ENCODE measurements around the gene NAV1.
"Not testable (repeated sequence)": the region's sequence is repeated elsewhere in the genome, so short reads cannot be mapped to it uniquely, and the experiment has no call there.

Gene NAV1

DNA sequence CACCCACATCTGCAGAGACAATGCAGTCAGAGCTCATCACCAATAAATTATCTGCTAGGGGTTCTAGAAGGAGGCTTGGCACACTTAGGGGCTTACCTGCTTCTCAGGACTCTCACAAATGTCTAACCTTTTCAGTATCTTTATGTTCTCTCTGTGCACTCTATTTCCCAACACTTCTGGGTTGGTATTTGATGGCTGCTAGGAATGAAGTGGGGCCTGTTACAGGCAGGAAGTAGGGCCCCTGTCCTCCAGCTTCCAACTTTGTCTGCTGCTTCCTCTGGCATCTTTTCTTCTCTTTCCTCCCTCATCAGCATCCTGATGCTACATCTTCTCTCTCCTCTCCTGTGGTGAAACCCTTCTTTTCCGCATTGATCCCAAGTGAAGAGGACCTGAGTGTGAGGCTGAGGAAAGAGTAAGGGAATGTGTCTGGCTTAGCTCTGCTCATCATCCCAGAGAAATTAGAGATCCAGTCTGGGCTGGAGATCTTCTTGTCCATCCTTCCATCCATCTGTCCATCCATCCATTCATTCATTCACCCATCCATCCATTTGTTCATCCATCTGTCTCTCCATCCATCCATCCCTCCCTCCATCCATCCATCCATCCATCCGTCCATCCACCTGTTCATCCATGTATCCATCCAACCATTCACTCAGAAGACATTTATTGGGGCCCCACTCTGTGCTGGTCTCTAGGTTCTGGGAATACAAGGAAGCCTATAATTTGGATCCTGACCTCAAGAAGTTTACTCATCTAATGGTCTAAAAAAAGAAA is 29.1 kb upstream of the NAV1 start:
- H3K36me3 Mint-ChIP-seq = no peaks in the 10 kb centered on the region
- H3K4me3 Mint-ChIP-seq = no peak overlapping the region
- no peaks in the 10 kb centered on the region for H3K9me3 Mint-ChIP-seq (ENCODE audit: low read depth)
- H3K27ac Mint-ChIP-seq = peak overlapping the region; percentile 16
- H3K27me3 Mint-ChIP-seq = no peaks in the 10 kb centered on the region
- H3K4me1 Mint-ChIP-seq (ENCODE audit: low read depth) = peaks cover 32% of the 10 kb centered on the region

DNA sequence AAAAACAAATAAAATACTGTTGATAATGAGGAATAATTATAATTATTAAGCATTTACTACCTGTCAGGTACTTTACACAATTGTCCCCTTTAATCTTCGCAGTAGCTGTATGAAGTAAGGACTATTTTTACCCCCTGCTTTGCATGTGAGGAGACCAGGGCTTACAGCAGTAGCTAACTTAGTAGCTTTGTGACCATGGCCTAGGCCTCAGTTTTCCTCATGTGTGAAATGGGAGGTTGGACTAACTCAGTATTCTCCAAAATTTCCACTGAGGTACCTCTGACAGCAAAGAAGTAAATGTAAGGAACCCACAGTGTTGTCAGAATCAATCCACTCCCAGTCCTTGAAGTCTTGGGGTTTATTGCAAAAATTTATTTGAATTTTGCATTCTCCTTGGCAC is 28.2 kb upstream of the NAV1 start:
- H3K4me1 Mint-ChIP-seq (ENCODE audit: low read depth) = peaks cover 26% of the 10 kb centered on the region
- no peak overlapping the region for H3K4me3 Mint-ChIP-seq
- H3K27me3 Mint-ChIP-seq = no peaks in the 10 kb centered on the region
- no peaks in the 10 kb centered on the region for H3K9me3 Mint-ChIP-seq (ENCODE audit: low read depth)
- no peak overlapping the region for H3K27ac Mint-ChIP-seq
- no peaks in the 10 kb centered on the region for H3K36me3 Mint-ChIP-seq

DNA sequence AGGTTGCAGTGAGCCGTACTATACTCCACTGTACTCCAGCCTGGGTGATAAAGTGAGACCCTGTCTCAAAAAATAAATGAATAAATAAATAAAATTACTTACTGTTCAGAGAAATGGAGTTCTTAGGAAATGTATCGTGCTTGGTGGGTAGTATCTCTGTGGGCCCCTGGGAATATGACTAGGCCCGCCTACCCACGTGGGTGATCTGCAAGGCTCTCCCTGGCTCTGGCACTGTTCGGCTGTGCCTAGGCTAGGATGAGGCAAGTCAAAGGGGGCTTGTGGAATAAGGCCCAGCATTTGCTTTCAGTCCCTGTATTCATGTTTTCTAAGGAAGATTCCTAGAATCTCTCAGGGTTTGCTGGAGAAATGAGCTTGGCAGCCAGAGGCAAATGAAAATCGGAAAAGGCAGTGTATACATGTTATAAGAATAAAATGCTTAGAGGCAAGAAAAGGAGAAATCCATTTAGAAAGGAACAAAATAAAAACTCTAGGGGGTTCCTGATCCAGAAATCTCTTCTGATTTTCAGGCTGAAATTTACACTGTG is 27.5 kb upstream of the NAV1 start:
- H3K27me3 Mint-ChIP-seq = no peaks in the 10 kb centered on the region
- no peaks in the 10 kb centered on the region for H3K36me3 Mint-ChIP-seq
- H3K9me3 Mint-ChIP-seq (ENCODE audit: low read depth) = no peaks in the 10 kb centered on the region
- peaks cover 20% of the 10 kb centered on the region for H3K4me1 Mint-ChIP-seq (ENCODE audit: low read depth)
- no peak overlapping the region for H3K27ac Mint-ChIP-seq
- H3K4me3 Mint-ChIP-seq = no peak overlapping the region

- Mint-ChIP-seq H3K27ac (no peak overlapping the region), H3K36me3 (no peaks in the 10 kb centered on the region), H3K4me3 (no peak overlapping the region), H3K4me1 (ENCODE audit: low read depth) (peaks cover 19% of the 10 kb centered on the region), H3K27me3 (no peaks in the 10 kb centered on the region), H3K9me3 (ENCODE audit: low read depth) (no peaks in the 10 kb centered on the region)
Observed at GRCh38 chr1:201511941-201512539, 26.9 kb upstream of the NAV1 start.

DNA sequence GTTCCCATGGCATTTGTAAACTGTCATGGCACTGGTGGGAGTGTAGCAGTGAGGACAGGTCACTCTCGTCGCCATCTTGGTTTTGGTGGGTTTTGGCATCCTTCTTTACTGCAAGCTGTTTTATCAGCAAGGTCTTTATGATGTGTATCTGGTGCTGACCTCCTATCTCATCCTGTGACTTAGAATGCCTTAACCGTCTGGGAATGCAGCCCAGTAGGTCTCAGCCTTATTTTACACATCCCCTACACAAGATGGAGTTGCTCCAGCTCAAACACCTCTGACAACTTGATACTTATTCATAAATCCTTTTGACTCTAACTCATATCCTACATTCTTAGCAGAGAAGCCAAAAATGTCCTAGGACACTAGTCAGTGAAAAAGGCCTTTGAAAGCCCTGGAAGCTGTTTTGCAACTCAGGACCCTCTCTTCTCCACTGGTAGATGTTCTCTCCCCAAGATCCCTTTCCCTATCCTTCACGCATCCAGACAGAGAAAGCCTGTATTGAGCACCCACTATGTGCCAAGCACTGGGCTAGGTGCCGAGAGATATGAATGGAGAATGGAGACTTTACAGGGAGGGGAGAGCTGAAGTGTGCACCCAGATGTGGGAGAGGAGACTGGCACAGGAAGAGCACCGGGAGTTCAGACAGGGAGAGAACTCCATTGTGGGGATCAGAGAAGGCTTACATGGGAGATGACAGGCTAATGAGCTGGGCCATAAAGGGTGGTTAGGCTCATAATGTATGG is 25.3 kb upstream of the NAV1 start:
- no peak overlapping the region for H3K27ac Mint-ChIP-seq
- no peaks in the 10 kb centered on the region for H3K36me3 Mint-ChIP-seq
- H3K4me3 Mint-ChIP-seq = no peak overlapping the region
- H3K9me3 Mint-ChIP-seq (ENCODE audit: low read depth) = no peaks in the 10 kb centered on the region
- H3K27me3 Mint-ChIP-seq = no peaks in the 10 kb centered on the region
- peaks cover 10% of the 10 kb centered on the region for H3K4me1 Mint-ChIP-seq (ENCODE audit: low read depth)

- H3K27ac Mint-ChIP-seq = no peak overlapping the region
- H3K9me3 Mint-ChIP-seq (ENCODE audit: low read depth) = no peaks in the 10 kb centered on the region
- H3K4me3 Mint-ChIP-seq = no peak overlapping the region
- no peaks in the 10 kb centered on the region for H3K36me3 Mint-ChIP-seq
- no peaks in the 10 kb centered on the region for H3K27me3 Mint-ChIP-seq
- peaks cover 5% of the 10 kb centered on the region for H3K4me1 Mint-ChIP-seq (ENCODE audit: low read depth)
Observed at GRCh38 chr1:201514466-201514865, 24.5 kb upstream of the NAV1 start.

- no peak overlapping the region for H3K27ac Mint-ChIP-seq
Observed at GRCh38 chr1:201515062-201515750, 23.7 kb upstream of the NAV1 start.

GRCh38 chr1:201515895-201516294 is 23.0 kb upstream of the NAV1 start:
- Mint-ChIP-seq H3K9me3 (ENCODE audit: low read depth) (no peaks in the 10 kb centered on the region), H3K27me3 (no peaks in the 10 kb centered on the region), H3K4me3 (no peak overlapping the region), H3K27ac (no peak overlapping the region), H3K4me1 (ENCODE audit: low read depth) (peaks cover 3% of the 10 kb centered on the region), H3K36me3 (peaks cover 3% of the 10 kb centered on the region)

More at GRCh38 chr1:201515062-201515750, 23.7 kb upstream of the NAV1 start:
- Mint-ChIP-seq H3K4me3 (no peak overlapping the region), H3K9me3 (ENCODE audit: low read depth) (no peaks in the 10 kb centered on the region), H3K4me1 (ENCODE audit: low read depth) (peaks cover 3% of the 10 kb centered on the region), H3K36me3 (peaks cover under 1% of the 10 kb centered on the region), H3K27me3 (no peaks in the 10 kb centered on the region)

- no peak overlapping the region for H3K27ac Mint-ChIP-seq
- H3K27me3 Mint-ChIP-seq = no peaks in the 10 kb centered on the region
- no peaks in the 10 kb centered on the region for H3K9me3 Mint-ChIP-seq (ENCODE audit: low read depth)
- peaks cover 3% of the 10 kb centered on the region for H3K4me1 Mint-ChIP-seq (ENCODE audit: low read depth)
- H3K36me3 Mint-ChIP-seq = peaks cover 4% of the 10 kb centered on the region
- no peak overlapping the region for H3K4me3 Mint-ChIP-seq
Observed at GRCh38 chr1:201516511-201517127, 22.3 kb upstream of the NAV1 start.

- no peak overlapping the region for H3K27ac Mint-ChIP-seq
- no peaks in the 10 kb centered on the region for H3K27me3 Mint-ChIP-seq
- no peak overlapping the region for H3K4me3 Mint-ChIP-seq
- H3K9me3 Mint-ChIP-seq (ENCODE audit: low read depth) = no peaks in the 10 kb centered on the region
- peaks cover 9% of the 10 kb centered on the region for H3K36me3 Mint-ChIP-seq
- H3K4me1 Mint-ChIP-seq (ENCODE audit: low read depth) = peaks cover 3% of the 10 kb centered on the region
Observed at GRCh38 chr1:201517631-201518030, 21.3 kb upstream of the NAV1 start.

DNA sequence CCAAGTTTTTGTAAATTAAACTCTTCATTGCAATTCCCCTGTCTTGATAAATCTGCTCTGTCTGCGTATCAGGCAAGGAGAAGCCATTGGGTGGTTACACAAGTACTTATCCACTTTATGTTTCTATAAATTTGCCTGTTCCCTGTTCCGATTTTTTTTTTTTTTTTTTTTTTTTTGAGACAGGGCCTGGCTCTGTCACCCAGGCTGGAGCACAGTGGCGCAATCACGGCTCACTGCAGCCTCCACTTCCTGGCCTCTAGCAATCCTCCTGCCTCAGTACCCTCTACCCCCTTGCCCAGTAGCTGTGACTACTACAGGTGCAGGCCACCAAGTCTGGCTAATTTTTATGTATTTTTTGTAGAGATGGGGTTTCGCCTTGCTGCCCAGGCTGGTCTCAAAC is 20.9 kb upstream of the NAV1 start:
- H3K4me1 Mint-ChIP-seq (ENCODE audit: low read depth) = peaks cover 3% of the 10 kb centered on the region
- H3K27ac Mint-ChIP-seq = no peak overlapping the region
- no peak overlapping the region for H3K4me3 Mint-ChIP-seq
- H3K27me3 Mint-ChIP-seq = no peaks in the 10 kb centered on the region
- H3K36me3 Mint-ChIP-seq = peaks cover 9% of the 10 kb centered on the region
- H3K9me3 Mint-ChIP-seq (ENCODE audit: low read depth) = no peaks in the 10 kb centered on the region

DNA sequence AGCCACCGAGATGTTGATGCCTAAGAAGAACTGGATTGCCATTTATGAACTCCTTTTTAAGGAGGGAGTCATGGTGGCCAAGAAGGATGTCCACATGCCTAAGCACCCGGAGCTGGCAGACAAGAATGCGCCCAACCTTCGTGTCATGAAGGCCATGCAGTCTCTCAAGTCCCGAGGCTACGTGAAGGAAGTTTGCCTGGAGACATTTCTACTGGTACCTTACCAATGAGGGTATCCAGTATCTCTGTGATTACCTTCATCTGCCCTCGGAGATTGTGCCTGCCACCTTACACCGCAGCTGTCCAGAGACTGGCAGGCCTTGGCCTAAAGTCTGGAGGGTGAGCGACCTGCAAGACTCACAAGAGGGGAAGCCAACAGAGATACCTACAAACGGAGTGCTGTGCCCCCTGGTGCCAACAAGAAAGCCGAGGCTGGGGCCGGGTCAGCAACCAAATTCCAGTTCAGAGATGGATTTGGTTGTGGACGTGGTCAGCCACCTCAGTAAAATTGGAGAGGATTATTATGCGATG is 18.8 kb upstream of the NAV1 start:
- not testable (repeated sequence) for H3K27ac Mint-ChIP-seq; H3K9me3 Mint-ChIP-seq (ENCODE audit: low read depth); H3K4me3 Mint-ChIP-seq; H3K4me1 Mint-ChIP-seq (ENCODE audit: low read depth); H3K27me3 Mint-ChIP-seq
- peaks cover 14% of the 10 kb centered on the region for H3K36me3 Mint-ChIP-seq

DNA sequence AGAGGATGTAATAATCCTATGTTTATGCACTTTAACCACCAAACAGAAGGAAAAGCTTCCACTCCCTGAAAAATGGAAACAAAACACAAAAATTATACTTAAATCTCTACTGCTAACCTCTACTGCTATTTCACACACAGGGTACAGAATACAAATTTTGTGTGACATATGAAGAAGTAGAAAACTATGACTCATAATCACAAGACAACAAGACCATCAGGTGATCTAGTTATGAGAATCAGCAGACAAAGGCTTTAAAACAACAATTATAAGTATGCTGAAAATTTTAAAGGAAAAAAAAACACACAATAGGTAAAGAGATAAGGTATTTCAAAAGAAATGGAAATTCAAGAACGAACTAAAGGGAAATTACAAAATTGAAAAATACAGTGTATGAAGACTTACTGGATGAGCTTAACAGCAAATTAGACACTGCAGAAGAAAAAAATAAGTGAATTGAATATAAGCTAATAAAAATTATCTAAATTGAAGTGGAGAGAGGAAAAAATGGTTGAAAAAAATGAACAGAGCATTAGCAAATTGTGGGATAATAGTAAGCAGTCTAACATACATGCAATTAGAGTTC is 13.6 kb upstream of the NAV1 start:
- Mint-ChIP-seq H3K4me1 (ENCODE audit: low read depth) (no peaks in the 10 kb centered on the region), H3K27me3 (no peaks in the 10 kb centered on the region), H3K4me3 (no peak overlapping the region), H3K36me3 (peaks cover 16% of the 10 kb centered on the region), H3K9me3 (ENCODE audit: low read depth) (no peaks in the 10 kb centered on the region), H3K27ac (no peak overlapping the region)

DNA sequence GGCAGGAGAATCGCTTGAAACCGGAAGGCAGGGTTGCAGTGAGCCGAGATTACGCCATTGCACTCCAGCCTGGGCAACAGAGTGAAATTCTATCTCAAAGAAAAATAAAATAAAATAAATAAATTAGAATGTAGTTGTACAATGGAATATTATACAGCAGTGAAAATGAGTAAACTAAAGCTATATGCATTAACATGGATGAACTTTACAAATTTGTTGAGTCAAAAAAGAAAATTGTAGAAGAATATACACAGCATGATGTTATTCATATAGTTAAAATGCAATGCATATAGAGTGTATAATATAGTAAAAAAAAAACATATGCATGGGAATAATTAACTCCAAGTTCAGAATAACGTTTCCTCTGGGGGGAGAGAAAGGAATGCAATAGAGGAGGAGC is 11.0 kb upstream of the NAV1 start:
- no peaks in the 10 kb centered on the region for H3K4me1 Mint-ChIP-seq (ENCODE audit: low read depth)
- no peaks in the 10 kb centered on the region for H3K27me3 Mint-ChIP-seq
- no peak overlapping the region for H3K4me3 Mint-ChIP-seq
- H3K27ac Mint-ChIP-seq = no peak overlapping the region
- peaks cover 14% of the 10 kb centered on the region for H3K36me3 Mint-ChIP-seq
- H3K9me3 Mint-ChIP-seq (ENCODE audit: low read depth) = no peaks in the 10 kb centered on the region

All from activated naive CD8-positive, alpha-beta T cell (primary cell).